Chondrocyte (in vitro differentiated cells): ENCODE results near the gene DOCK7. TPM values are rescaled to one million over a fixed set of nuclear protein-coding genes. Genes with fewer than 3 reads are reported as not detected.
A peak's percentile ranks its signal among the peaks of the same experiment; 100 is the strongest.
"Not testable (repeated sequence)": the region's sequence is repeated elsewhere in the genome, so short reads cannot be mapped to it uniquely, and the experiment has no call there.

Experiments
- DNase-seq: peaks from one replicate; pipeline ENCODE4 v3.0.0; 2021; ENCODE audit warnings: mixed read lengths, low spot score
- H3K27ac Mint-ChIP-seq: one replicate; pipeline ENCODE4 v1.8.0; 2021; ENCODE audit warnings: mild to moderate bottlenecking, moderate library complexity, mixed read lengths; ENCODE audit not compliant: unreplicated experiment
- H3K27me3 Mint-ChIP-seq: 2 replicates; pipeline ENCODE4 v1.8.0; 2021; ENCODE audit warnings: low read depth, mixed read lengths
- H3K36me3 Mint-ChIP-seq: 2 replicates; pipeline ENCODE4 v1.8.0; 2021; ENCODE audit warnings: low read depth, mixed read lengths
- H3K4me1 Mint-ChIP-seq: 2 replicates; pipeline ENCODE4 v1.8.0; 2021; ENCODE audit warnings: low read depth, mild to moderate bottlenecking, mixed read lengths
- H3K4me3 Mint-ChIP-seq: one replicate; pipeline ENCODE4 v1.8.0; 2021; ENCODE audit warnings: mild to moderate bottlenecking, moderate library complexity, mixed read lengths; ENCODE audit not compliant: unreplicated experiment
- H3K9me3 Mint-ChIP-seq: 2 replicates; pipeline ENCODE4 v1.8.0; 2021; ENCODE audit warnings: low read depth, mixed read lengths
- CTCF ChIP-seq: fragments of 200-600 bp; sonication (generic); IDR thresholded peaks from 2 replicates; pipeline ENCODE4 v1.5.0; 2021; ENCODE audit warnings: antibody characterized with exemption, mild to moderate bottlenecking, moderate library complexity
- total RNA-seq: library from RNA; stranded (reverse); gene quantifications from 3 replicates; pipeline ENCODE4 v1.2.1, GENCODE V29; 2021

Gene DOCK7
- total RNA-seq, 1 donor from 2014 or later, result 88.4 TPM

GRCh38 chr1:62685431-62685859, 2.7 kb downstream of the DOCK7 start:
- no peak for DNase-seq
- H3K36me3 Mint-ChIP-seq, result no peaks in the 10 kb centered on the region
- peaks cover 45% of the 10 kb centered on the region for H3K4me1 Mint-ChIP-seq
- H3K27me3 Mint-ChIP-seq, result no peaks in the 10 kb centered on the region
- H3K9me3 Mint-ChIP-seq, result no peaks in the 10 kb centered on the region
- H3K4me3 Mint-ChIP-seq, result peak overlapping the region; percentile 46
- peak overlapping the region; percentile 56 for H3K27ac Mint-ChIP-seq
- TF ChIP-seq CTCF, result no peak

- Mint-ChIP-seq H3K4me3 (no peak overlapping the region), H3K27me3 (no peaks in the 10 kb centered on the region), H3K9me3 (no peaks in the 10 kb centered on the region), H3K4me1 (peaks cover 32% of the 10 kb centered on the region), H3K27ac (no peak overlapping the region), H3K36me3 (peaks cover 1% of the 10 kb centered on the region)
- DNase-seq, result no peak
- no peak for TF ChIP-seq CTCF
These were observed 5.7 kb downstream of the DOCK7 start for GRCh38 chr1:62682531-62682930.

GRCh38 chr1:62680992-62681391, 7.2 kb downstream of the DOCK7 start:
- not testable (repeated sequence) for H3K27me3 Mint-ChIP-seq, DNase-seq, H3K36me3 Mint-ChIP-seq, H3K4me3 Mint-ChIP-seq, H3K27ac Mint-ChIP-seq, H3K9me3 Mint-ChIP-seq
- peaks cover 36% of the 10 kb centered on the region for H3K4me1 Mint-ChIP-seq

- not testable (repeated sequence) for H3K27ac Mint-ChIP-seq, H3K9me3 Mint-ChIP-seq, H3K4me3 Mint-ChIP-seq, DNase-seq, H3K27me3 Mint-ChIP-seq, H3K36me3 Mint-ChIP-seq
- peaks cover 32% of the 10 kb centered on the region for H3K4me1 Mint-ChIP-seq
These were observed 10.4 kb downstream of the DOCK7 start for GRCh38 chr1:62677822-62678221.

GRCh38 chr1:62676611-62677356, 11.4 kb downstream of the DOCK7 start:
- peak overlapping the region; percentile 76 for H3K27ac Mint-ChIP-seq
- H3K9me3 Mint-ChIP-seq, result no peaks in the 10 kb centered on the region
- peaks cover 38% of the 10 kb centered on the region for H3K4me1 Mint-ChIP-seq
- no peak for DNase-seq
- no peaks in the 10 kb centered on the region for H3K27me3 Mint-ChIP-seq
- TF ChIP-seq CTCF, result no peak
- H3K36me3 Mint-ChIP-seq, result peaks cover 1% of the 10 kb centered on the region
- H3K4me3 Mint-ChIP-seq, result no peak overlapping the region

GRCh38 chr1:62673629-62674028, 14.6 kb downstream of the DOCK7 start:
- no peak for DNase-seq
- no peak for TF ChIP-seq CTCF
- Mint-ChIP-seq H3K27me3 (no peaks in the 10 kb centered on the region), H3K4me1 (peaks cover 42% of the 10 kb centered on the region), H3K27ac (no peak overlapping the region), H3K36me3 (no peaks in the 10 kb centered on the region), H3K4me3 (no peak overlapping the region), H3K9me3 (no peaks in the 10 kb centered on the region)
